ENCODE measurements around the gene REL. TPM values are rescaled to one million over a fixed set of nuclear protein-coding genes. Genes with fewer than 3 reads are reported as not detected.
A peak's percentile ranks its signal among the peaks of the same experiment; 100 is the strongest.

The REL gene
- total RNA-seq, 6 experiments from 2014 or later = 3.5 to 7.5 (median 5.0) TPM

GRCh38 chr2:60867848-60868247, 13.5 kb upstream of the REL start:
- no peak for DNase-seq
- WGBS (ENCODE audit: insufficient coverage, low coverage, low lambda C conversion rate, missing lambda C conversion rate) = 28% methylated on average over 5 of the region's 5 CpGs
- peak; percentile 73 to 80 (median 74) for ATAC-seq

GRCh38 chr2:60868589-60869273, 12.6 kb upstream of the REL start:
- ATAC-seq (no peak), DNase-seq (no peak)
- Histone ChIP-seq H3K27me3 (no peaks in the 10 kb centered on the region), H3K36me3 (no peaks in the 10 kb centered on the region), H3K27ac (no peak overlapping the region), H3K4me1 (peaks cover 0 to 5% (median 0%) of the 10 kb centered on the region in 4 donors), H3K9me3 (no peaks in the 10 kb centered on the region), H3K4me3 (no peak overlapping the region)
- WGBS (ENCODE audit: insufficient coverage, low coverage, low lambda C conversion rate, missing lambda C conversion rate) = 71% methylated on average over 6 of the region's 6 CpGs
- no peak for TF ChIP-seq POLR2A (IDR thresholded peaks at IDR 0.05)
- TF ChIP-seq, protein P1, sequence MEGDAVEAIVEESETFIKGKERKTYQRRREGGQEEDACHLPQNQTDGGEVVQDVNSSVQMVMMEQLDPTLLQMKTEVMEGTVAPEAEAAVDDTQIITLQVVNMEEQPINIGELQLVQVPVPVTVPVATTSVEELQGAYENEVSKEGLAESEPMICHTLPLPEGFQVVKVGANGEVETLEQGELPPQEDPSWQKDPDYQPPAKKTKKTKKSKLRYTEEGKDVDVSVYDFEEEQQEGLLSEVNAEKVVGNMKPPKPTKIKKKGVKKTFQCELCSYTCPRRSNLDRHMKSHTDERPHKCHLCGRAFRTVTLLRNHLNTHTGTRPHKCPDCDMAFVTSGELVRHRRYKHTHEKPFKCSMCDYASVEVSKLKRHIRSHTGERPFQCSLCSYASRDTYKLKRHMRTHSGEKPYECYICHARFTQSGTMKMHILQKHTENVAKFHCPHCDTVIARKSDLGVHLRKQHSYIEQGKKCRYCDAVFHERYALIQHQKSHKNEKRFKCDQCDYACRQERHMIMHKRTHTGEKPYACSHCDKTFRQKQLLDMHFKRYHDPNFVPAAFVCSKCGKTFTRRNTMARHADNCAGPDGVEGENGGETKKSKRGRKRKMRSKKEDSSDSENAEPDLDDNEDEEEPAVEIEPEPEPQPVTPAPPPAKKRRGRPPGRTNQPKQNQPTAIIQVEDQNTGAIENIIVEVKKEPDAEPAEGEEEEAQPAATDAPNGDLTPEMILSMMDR (IDR thresholded peaks at IDR 0.05) = no peak
- intact Hi-C loops (cut with DNase I) = no loop called here

More at GRCh38 chr2:60867848-60868247, 13.5 kb upstream of the REL start:
- peaks cover 0 to 5% (median 0%) of the 10 kb centered on the region in 4 donors for H3K4me1 ChIP-seq
- peak overlapping the region in 2 of 3 donors; percentile 20 to 22 for H3K27ac ChIP-seq
- TF ChIP-seq POLR2A (IDR thresholded peaks at IDR 0.05) = no peak
- TF ChIP-seq, protein P1 (IDR thresholded peaks at IDR 0.05) = no peak
- H3K4me3 ChIP-seq = no peak overlapping the region
- no peaks in the 10 kb centered on the region for H3K27me3 ChIP-seq
- no peaks in the 10 kb centered on the region for H3K9me3 ChIP-seq
- H3K36me3 ChIP-seq = no peaks in the 10 kb centered on the region
- intact Hi-C loops (cut with DNase I) = no loop called here

DNA sequence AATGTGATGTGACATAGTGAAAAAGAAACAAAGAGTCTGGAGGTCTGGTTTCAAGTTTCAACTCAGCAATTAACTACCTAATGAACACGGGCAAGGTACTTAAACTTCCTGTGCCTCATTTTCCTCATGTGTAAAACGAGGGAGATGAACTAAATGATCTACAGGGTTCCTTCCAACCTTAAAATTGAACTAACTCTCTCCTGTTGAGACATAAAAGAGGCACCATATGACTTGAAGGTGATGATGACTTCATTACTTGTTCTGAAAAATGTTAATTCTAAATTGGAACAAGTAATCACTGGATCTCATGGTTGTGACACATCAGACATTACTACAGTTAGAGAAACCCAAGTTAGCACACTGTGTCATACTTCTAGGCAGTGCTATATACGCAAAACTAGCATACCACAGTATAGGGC, 8.9 kb upstream of the REL start:
- Histone ChIP-seq H3K4me3 (no peak overlapping the region), H3K9me3 (no peaks in the 10 kb centered on the region), H3K27me3 (no peaks in the 10 kb centered on the region), H3K27ac (no peak overlapping the region), H3K36me3 (no peaks in the 10 kb centered on the region), H3K4me1 (peaks cover 0 to 2% (median 0%) of the 10 kb centered on the region in 4 donors)
- WGBS (ENCODE audit: insufficient coverage, low coverage, low lambda C conversion rate, missing lambda C conversion rate) = 73% methylated on average over 3 of the region's 3 CpGs
- ATAC-seq (no peak), DNase-seq (no peak)
- TF ChIP-seq, protein P1 (IDR thresholded peaks at IDR 0.05) = no peak
- TF ChIP-seq POLR2A (IDR thresholded peaks at IDR 0.05) = no peak
- intact Hi-C loops (cut with DNase I) = no loop called here

GRCh38 chr2:60873381-60873780, 8.0 kb upstream of the REL start:
- Histone ChIP-seq H3K36me3 (no peaks in the 10 kb centered on the region), H3K27me3 (no peaks in the 10 kb centered on the region), H3K9me3 (no peaks in the 10 kb centered on the region), H3K4me3 (no peak overlapping the region), H3K4me1 (no peaks in the 10 kb centered on the region), H3K27ac (no peak overlapping the region)
- intact Hi-C loops (cut with DNase I) = no loop called here
- 75% methylated on average over 3 of the region's 3 CpGs for WGBS (ENCODE audit: insufficient coverage, low coverage, low lambda C conversion rate, missing lambda C conversion rate)
- ATAC-seq = no peak
- TF ChIP-seq POLR2A (IDR thresholded peaks at IDR 0.05) = no peak
- TF ChIP-seq, protein P1 (IDR thresholded peaks at IDR 0.05) = no peak
- DNase-seq = no peak
